HepG2 (cell line): ENCODE measurements around the gene CD248. TPM values are rescaled to one million over a fixed set of nuclear protein-coding genes. Genes with fewer than 3 reads are reported as not detected.

Source experiments
- ARHGAP35 ChIP-seq: sonication (generic); formaldehyde crosslinking; IDR thresholded peaks from 2 replicates; pipeline ENCODE4 v1.9.0; 2022; ENCODE audit warnings: mild to moderate bottlenecking, inconsistent platforms, moderate library complexity, missing genetic modification reagents, borderline replicate concordance
- ATF7-NPFF ChIP-seq: sonication (generic); formaldehyde crosslinking; IDR thresholded peaks from 2 replicates; pipeline ENCODE4 v1.8.1; 2023; ENCODE audit warnings: mild to moderate bottlenecking, low read depth, missing genetic modification reagents, moderate library complexity
- DMAP1 ChIP-seq: IDR thresholded peaks from 2 replicates; pipeline ENCODE4 v1.6.1; 2016
- HDAC6 ChIP-seq: fragments of 200-600 bp; sonication (generic); IDR thresholded peaks from 2 replicates; pipeline ENCODE4 v1.7.0; 2017; ENCODE audit warnings: mild to moderate bottlenecking, antibody characterized with exemption, low read length, low read depth
- MAZ ChIP-seq, 2 experiments: sonication (generic) in 1 of 2; formaldehyde crosslinking in 1 of 2; IDR thresholded peaks; 2 replicates each; pipeline versions ENCODE4 v1.5.0 to v1.6.1; 2012 to 2020; ENCODE audit warnings: low read depth in 2 of 2, mild to moderate bottlenecking in 2 of 2, borderline replicate concordance in 1 of 2, improper control_type of control experiment in 1 of 2, low read length in 1 of 2, missing genetic modification reagents in 1 of 2, moderate library complexity in 1 of 2
- RFXANK ChIP-seq: IDR thresholded peaks from 2 replicates; pipeline ENCODE4 v1.6.1; 2016
- TCF12 ChIP-seq, 2 experiments: fragments of 450-650 bp in 1 of 2; sonication (generic) in 1 of 2; formaldehyde crosslinking in 1 of 2; IDR thresholded peaks; 2 replicates each; pipeline versions ENCODE4 v1.6.1 to v1.8.0; 2017 to 2022; ENCODE audit warnings: antibody characterized with exemption in 1 of 2, mild to moderate bottlenecking in 1 of 2, missing genetic modification reagents in 1 of 2, moderate library complexity in 1 of 2
- TEAD2 ChIP-seq: sonication (generic); formaldehyde crosslinking; IDR thresholded peaks from 2 replicates; pipeline ENCODE4 v1.9.0; 2021; ENCODE audit warnings: missing genetic modification reagents
- U2AF2 ChIP-seq: fragments of 200-400 bp; formaldehyde crosslinking; IDR thresholded peaks from 2 replicates; pipeline ENCODE4 v1.6.1; 2017; ENCODE audit warnings: low read depth, mild to moderate bottlenecking, low read length
- ZNF263 ChIP-seq: sonication (generic); formaldehyde crosslinking; IDR thresholded peaks from 2 replicates; pipeline ENCODE4 v1.4.0; 2020; ENCODE audit warnings: missing genetic modification reagents
- polyA plus RNA-seq, 8 experiments: library from polyadenylated mRNA; depleted of rRNA in 3 of 8; stranded (reverse) in 7 of 8; unstranded in 1 of 8; fragments of >200 nt; fragmentation: Illumina TruSeq in 4 of 8; extraction: Trizol in 4 of 8; gene quantifications; 2 replicates each; pipeline versions ENCODE4 v1.2.1 to v1.2.3, GENCODE V29; 2011 to 2016; ENCODE audit warnings: low read depth in 4 of 8, missing spikeins in 1 of 8, mixed read lengths in 1 of 8; ENCODE audit not compliant: insufficient read depth in 1 of 8
- total RNA-seq, 5 experiments: library from RNA; depleted of rRNA; stranded (reverse); fragments of >200 nt; fragmentation: Illumina TruSeq; extraction: Trizol; gene quantifications; 2 replicates each; pipeline ENCODE4 v1.2.3, GENCODE V29; 2016; ENCODE audit warnings: low read depth in 1 of 5
- TF ChIP-seq, protein P1 (sequence below): sonication (generic); formaldehyde crosslinking; IDR thresholded peaks from 2 replicates; pipeline ENCODE4 v1.5.1; 2020; ENCODE audit warnings: mild to moderate bottlenecking, missing genetic modification reagents, moderate library complexity
- TF ChIP-seq, protein P2 (sequence below): sonication (generic); formaldehyde crosslinking; IDR thresholded peaks from 2 replicates; pipeline ENCODE4 v1.4.0; 2020; ENCODE audit warnings: low read depth, mild to moderate bottlenecking, missing genetic modification reagents
- TF ChIP-seq, protein P3 (sequence below): sonication (generic); formaldehyde crosslinking; IDR thresholded peaks from 2 replicates; pipeline ENCODE4 v1.5.1; 2020; ENCODE audit warnings: missing genetic modification reagents, mild to moderate bottlenecking, borderline replicate concordance
- TF ChIP-seq, protein P4 (sequence below): fragments of 450-650 bp; IDR thresholded peaks from 2 replicates; pipeline ENCODE4 v1.6.1; 2017; ENCODE audit warnings: mild to moderate bottlenecking

Gene CD248
- total and polyA plus RNA-seq, 2 of the 13 experiments (the other 11 are each of a cell fraction or from before 2014, with no cell fraction given): 0.25 to 0.35 TPM

DNA sequence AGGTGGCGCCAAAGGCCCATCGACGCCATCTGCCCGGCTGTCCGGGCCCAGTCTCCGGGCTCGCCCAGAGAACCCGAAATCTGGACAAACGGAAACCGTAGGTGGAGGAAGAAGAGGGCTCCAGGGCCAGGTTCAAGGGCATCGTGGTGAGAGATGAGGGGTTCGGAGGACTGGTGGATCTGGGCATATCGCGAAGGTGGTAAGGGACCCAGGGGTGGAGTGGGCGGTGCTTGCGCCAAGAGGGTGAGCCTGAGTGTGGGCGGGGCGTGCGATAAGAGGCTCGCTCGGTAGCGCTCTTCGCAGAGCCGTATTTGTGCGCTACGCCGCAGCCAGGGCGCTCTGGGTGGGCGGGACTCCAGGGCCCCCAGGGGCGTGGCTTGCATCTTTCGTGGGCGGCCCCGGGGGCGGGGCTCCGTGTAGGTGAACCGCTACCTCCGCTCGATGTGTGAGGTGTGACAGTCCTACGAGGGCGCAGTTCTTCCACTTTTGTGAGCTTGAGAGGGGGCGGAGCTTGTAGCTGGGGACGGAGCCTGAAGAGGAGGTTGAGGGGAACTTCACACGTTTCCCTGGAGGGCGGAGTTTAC is 4.8 kb downstream of the CD248 start (continued):
- TF ChIP-seq, protein P1, sequence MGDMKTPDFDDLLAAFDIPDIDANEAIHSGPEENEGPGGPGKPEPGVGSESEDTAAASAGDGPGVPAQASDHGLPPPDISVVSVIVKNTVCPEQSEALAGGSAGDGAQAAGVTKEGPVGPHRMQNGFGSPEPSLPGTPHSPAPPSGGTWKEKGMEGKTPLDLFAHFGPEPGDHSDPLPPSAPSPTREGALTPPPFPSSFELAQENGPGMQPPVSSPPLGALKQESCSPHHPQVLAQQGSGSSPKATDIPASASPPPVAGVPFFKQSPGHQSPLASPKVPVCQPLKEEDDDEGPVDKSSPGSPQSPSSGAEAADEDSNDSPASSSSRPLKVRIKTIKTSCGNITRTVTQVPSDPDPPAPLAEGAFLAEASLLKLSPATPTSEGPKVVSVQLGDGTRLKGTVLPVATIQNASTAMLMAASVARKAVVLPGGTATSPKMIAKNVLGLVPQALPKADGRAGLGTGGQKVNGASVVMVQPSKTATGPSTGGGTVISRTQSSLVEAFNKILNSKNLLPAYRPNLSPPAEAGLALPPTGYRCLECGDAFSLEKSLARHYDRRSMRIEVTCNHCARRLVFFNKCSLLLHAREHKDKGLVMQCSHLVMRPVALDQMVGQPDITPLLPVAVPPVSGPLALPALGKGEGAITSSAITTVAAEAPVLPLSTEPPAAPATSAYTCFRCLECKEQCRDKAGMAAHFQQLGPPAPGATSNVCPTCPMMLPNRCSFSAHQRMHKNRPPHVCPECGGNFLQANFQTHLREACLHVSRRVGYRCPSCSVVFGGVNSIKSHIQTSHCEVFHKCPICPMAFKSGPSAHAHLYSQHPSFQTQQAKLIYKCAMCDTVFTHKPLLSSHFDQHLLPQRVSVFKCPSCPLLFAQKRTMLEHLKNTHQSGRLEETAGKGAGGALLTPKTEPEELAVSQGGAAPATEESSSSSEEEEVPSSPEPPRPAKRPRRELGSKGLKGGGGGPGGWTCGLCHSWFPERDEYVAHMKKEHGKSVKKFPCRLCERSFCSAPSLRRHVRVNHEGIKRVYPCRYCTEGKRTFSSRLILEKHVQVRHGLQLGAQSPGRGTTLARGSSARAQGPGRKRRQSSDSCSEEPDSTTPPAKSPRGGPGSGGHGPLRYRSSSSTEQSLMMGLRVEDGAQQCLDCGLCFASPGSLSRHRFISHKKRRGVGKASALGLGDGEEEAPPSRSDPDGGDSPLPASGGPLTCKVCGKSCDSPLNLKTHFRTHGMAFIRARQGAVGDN (CRISPR knock-in tag): peak; percentile 89
- TF ChIP-seq TEAD2 (CRISPR knock-in tag) (no peak), ZNF263 (CRISPR knock-in tag) (peak; percentile 70), ARHGAP35 (CRISPR knock-in tag) (no peak), DMAP1 (CRISPR knock-in tag) (peak; percentile 68; the same call in 1 of the 2 replicates), TCF12 (IDR thresholded peaks at IDR 0.05) (no peak), TCF12 (CRISPR knock-in tag; IDR thresholded peaks at IDR 0.05) (peak; percentile 15; the same call in 1 of the 2 replicates), HDAC6 (no peak), MAZ (IDR thresholded peaks at IDR 0.05; ENCODE audit: borderline replicate concordance, low read depth, low read length) (peak; percentile 29; the same call in 1 of the 2 replicates), MAZ (CRISPR knock-in tag; IDR thresholded peaks at IDR 0.05; ENCODE audit: low read depth) (no peak; the same call in none of the 2 replicates), ATF7-NPFF (CRISPR knock-in tag) (0 out of 2 replicates have a peak, but pooled peaks have one; percentile 12), U2AF2 (no peak), RFXANK (CRISPR knock-in tag) (no peak)
- TF ChIP-seq, protein P2, sequence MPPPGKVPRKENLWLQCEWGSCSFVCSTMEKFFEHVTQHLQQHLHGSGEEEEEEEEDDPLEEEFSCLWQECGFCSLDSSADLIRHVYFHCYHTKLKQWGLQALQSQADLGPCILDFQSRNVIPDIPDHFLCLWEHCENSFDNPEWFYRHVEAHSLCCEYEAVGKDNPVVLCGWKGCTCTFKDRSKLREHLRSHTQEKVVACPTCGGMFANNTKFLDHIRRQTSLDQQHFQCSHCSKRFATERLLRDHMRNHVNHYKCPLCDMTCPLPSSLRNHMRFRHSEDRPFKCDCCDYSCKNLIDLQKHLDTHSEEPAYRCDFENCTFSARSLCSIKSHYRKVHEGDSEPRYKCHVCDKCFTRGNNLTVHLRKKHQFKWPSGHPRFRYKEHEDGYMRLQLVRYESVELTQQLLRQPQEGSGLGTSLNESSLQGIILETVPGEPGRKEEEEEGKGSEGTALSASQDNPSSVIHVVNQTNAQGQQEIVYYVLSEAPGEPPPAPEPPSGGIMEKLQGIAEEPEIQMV (CRISPR knock-in tag): peak; percentile 45; the same call in 1 of the 2 replicates
- TF ChIP-seq, protein P3, sequence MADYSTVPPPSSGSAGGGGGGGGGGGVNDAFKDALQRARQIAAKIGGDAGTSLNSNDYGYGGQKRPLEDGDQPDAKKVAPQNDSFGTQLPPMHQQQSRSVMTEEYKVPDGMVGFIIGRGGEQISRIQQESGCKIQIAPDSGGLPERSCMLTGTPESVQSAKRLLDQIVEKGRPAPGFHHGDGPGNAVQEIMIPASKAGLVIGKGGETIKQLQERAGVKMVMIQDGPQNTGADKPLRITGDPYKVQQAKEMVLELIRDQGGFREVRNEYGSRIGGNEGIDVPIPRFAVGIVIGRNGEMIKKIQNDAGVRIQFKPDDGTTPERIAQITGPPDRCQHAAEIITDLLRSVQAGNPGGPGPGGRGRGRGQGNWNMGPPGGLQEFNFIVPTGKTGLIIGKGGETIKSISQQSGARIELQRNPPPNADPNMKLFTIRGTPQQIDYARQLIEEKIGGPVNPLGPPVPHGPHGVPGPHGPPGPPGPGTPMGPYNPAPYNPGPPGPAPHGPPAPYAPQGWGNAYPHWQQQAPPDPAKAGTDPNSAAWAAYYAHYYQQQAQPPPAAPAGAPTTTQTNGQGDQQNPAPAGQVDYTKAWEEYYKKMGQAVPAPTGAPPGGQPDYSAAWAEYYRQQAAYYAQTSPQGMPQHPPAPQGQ (CRISPR knock-in tag): no peak
- TF ChIP-seq, protein P4, sequence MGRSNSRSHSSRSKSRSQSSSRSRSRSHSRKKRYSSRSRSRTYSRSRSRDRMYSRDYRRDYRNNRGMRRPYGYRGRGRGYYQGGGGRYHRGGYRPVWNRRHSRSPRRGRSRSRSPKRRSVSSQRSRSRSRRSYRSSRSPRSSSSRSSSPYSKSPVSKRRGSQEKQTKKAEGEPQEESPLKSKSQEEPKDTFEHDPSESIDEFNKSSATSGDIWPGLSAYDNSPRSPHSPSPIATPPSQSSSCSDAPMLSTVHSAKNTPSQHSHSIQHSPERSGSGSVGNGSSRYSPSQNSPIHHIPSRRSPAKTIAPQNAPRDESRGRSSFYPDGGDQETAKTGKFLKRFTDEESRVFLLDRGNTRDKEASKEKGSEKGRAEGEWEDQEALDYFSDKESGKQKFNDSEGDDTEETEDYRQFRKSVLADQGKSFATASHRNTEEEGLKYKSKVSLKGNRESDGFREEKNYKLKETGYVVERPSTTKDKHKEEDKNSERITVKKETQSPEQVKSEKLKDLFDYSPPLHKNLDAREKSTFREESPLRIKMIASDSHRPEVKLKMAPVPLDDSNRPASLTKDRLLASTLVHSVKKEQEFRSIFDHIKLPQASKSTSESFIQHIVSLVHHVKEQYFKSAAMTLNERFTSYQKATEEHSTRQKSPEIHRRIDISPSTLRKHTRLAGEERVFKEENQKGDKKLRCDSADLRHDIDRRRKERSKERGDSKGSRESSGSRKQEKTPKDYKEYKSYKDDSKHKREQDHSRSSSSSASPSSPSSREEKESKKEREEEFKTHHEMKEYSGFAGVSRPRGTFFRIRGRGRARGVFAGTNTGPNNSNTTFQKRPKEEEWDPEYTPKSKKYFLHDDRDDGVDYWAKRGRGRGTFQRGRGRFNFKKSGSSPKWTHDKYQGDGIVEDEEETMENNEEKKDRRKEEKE: no peak
